ENCODE results near the gene SPAG9.
A peak's percentile ranks its signal among the peaks of the same experiment; 100 is the strongest.

Gene SPAG9

DNA sequence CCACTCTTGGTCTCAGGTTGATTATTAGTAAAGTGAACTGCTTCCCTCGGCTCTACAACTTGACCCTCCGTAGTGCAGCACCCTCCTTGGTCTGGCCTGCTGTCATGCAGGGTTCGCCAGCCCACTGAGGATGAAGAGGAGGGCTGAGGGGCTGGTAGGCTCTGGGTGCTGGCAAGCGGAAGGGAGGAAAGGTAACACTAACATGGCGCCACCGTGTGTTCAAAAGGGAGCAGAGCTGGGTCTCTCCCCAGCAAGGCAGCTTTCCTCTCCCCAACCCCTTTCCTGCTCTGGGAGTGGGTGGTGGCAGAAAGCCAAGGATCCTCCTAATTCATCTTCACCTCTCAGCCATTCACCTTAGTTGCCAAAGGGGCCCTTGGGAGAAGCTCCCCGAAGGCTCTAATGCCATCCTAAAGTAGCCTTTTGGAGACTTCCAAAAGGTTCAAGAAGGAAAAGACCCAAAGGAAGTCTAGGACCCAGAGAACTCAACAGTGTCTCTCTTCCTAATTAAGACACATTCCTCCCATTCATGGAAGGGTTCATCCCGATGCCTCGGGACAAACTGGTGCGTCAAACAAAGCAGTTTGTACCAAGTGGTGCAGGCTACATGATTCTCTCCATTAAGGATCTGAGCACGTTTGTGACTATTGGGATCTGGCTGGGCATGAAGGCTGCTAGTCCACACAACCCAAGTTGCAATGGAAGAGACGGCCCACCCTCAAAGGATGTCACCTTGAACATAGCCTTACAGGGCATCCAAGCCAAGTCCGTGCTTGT, 163.7 kb downstream of the SPAG9 start:
- no peak overlapping the region for H3K9ac ChIP-seq (ENCODE audit: low read depth in 1 of 2, low read length in 2 of 2)
- H3K4me1 ChIP-seq (ENCODE audit: control insufficient read depth in 1 of 2, insufficient read depth in 2 of 2, low read length in 2 of 2) = peaks cover 16 to 30% of the 10 kb centered on the region in 2 donors
- H3K27me3 ChIP-seq (ENCODE audit: control insufficient read depth in 1 of 2, insufficient read depth in 2 of 2, low read length in 2 of 2) = no peaks in the 10 kb centered on the region
- H3K4me3 ChIP-seq (ENCODE audit: low read depth in 1 of 2, low read length in 2 of 2) = no peak overlapping the region
- no peak overlapping the region for H3K27ac ChIP-seq (ENCODE audit: low read depth, low read length)
- peaks cover 2 to 9% of the 10 kb centered on the region in 2 donors for H3K36me3 ChIP-seq (ENCODE audit: control insufficient read depth in 1 of 2, insufficient read depth in 2 of 2, low read length in 2 of 2)
- no peaks in the 10 kb centered on the region for H3K9me3 ChIP-seq (ENCODE audit: control insufficient read depth in 1 of 2, low read length in 2 of 2)

GRCh38 chr17:50956409-50956749, 164.3 kb downstream of the SPAG9 start:
- peaks cover 0 to 5% of the 10 kb centered on the region in 2 donors for H3K36me3 ChIP-seq (ENCODE audit: control insufficient read depth in 1 of 2, insufficient read depth in 2 of 2, low read length in 2 of 2)
- H3K27me3 ChIP-seq (ENCODE audit: control insufficient read depth in 1 of 2, insufficient read depth in 2 of 2, low read length in 2 of 2) = no peaks in the 10 kb centered on the region
- H3K9ac ChIP-seq (ENCODE audit: low read depth in 1 of 2, low read length in 2 of 2) = no peak overlapping the region
- H3K27ac ChIP-seq (ENCODE audit: low read depth, low read length) = no peak overlapping the region
- no peaks in the 10 kb centered on the region for H3K9me3 ChIP-seq (ENCODE audit: control insufficient read depth in 1 of 2, low read length in 2 of 2)
- no peak overlapping the region for H3K4me3 ChIP-seq (ENCODE audit: low read depth in 1 of 2, low read length in 2 of 2)
- peaks cover 18 to 33% of the 10 kb centered on the region in 2 donors for H3K4me1 ChIP-seq (ENCODE audit: control insufficient read depth in 1 of 2, insufficient read depth in 2 of 2, low read length in 2 of 2)

GRCh38 chr17:50955667-50956120, 165.0 kb downstream of the SPAG9 start:
- Histone ChIP-seq H3K27ac (ENCODE audit: low read depth, low read length) (peak overlapping the region; percentile 5), H3K4me1 (ENCODE audit: control insufficient read depth in 1 of 2, insufficient read depth in 2 of 2, low read length in 2 of 2) (peaks cover 21 to 36% of the 10 kb centered on the region in 2 donors), H3K27me3 (ENCODE audit: control insufficient read depth in 1 of 2, insufficient read depth in 2 of 2, low read length in 2 of 2) (no peaks in the 10 kb centered on the region), H3K36me3 (ENCODE audit: control insufficient read depth in 1 of 2, insufficient read depth in 2 of 2, low read length in 2 of 2) (peaks cover 0 to 5% of the 10 kb centered on the region in 2 donors), H3K9me3 (ENCODE audit: control insufficient read depth in 1 of 2, low read length in 2 of 2) (no peaks in the 10 kb centered on the region), H3K4me3 (ENCODE audit: low read depth in 1 of 2, low read length in 2 of 2) (no peak overlapping the region), H3K9ac (ENCODE audit: low read depth in 1 of 2, low read length in 2 of 2) (no peak overlapping the region)

GRCh38 chr17:50955160-50955559, 165.5 kb downstream of the SPAG9 start:
- peaks cover 0 to 5% of the 10 kb centered on the region in 2 donors for H3K36me3 ChIP-seq (ENCODE audit: control insufficient read depth in 1 of 2, insufficient read depth in 2 of 2, low read length in 2 of 2)
- H3K4me3 ChIP-seq (ENCODE audit: low read depth in 1 of 2, low read length in 2 of 2) = no peak overlapping the region
- no peak overlapping the region for H3K9ac ChIP-seq (ENCODE audit: low read depth in 1 of 2, low read length in 2 of 2)
- no peaks in the 10 kb centered on the region for H3K9me3 ChIP-seq (ENCODE audit: control insufficient read depth in 1 of 2, low read length in 2 of 2)
- peaks cover 27 to 41% of the 10 kb centered on the region in 2 donors for H3K4me1 ChIP-seq (ENCODE audit: control insufficient read depth in 1 of 2, insufficient read depth in 2 of 2, low read length in 2 of 2)
- H3K27me3 ChIP-seq (ENCODE audit: control insufficient read depth in 1 of 2, insufficient read depth in 2 of 2, low read length in 2 of 2) = no peaks in the 10 kb centered on the region
- H3K27ac ChIP-seq (ENCODE audit: low read depth, low read length) = peak overlapping the region; percentile 5

DNA sequence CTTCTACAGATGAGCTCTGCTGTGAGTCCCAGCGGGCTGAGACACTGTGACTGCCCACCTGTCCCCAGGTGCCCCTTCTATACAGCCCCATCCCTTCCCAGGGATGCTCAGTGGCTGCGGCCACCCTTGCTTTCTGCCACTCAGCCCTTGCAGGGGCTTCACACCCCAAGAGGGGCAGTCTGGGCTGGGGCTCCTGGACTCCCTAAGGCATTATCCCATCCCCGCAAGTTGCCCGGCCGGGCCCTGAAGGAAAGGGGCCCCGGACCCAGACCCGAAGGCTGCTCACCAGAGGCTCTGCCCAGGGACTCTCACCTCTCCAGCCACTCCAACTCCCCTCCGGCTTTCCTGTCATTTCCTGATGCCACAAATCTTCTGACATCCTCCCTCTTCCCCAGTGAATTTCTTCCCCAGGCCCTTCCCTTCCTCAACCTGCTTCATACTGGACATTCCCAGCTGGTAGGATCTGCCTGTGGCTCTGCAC, 166.0 kb downstream of the SPAG9 start:
- Histone ChIP-seq H3K27ac (ENCODE audit: low read depth, low read length) (no peak overlapping the region), H3K36me3 (ENCODE audit: control insufficient read depth in 1 of 2, insufficient read depth in 2 of 2, low read length in 2 of 2) (peaks cover 0 to 5% of the 10 kb centered on the region in 2 donors), H3K27me3 (ENCODE audit: control insufficient read depth in 1 of 2, insufficient read depth in 2 of 2, low read length in 2 of 2) (no peaks in the 10 kb centered on the region), H3K9ac (ENCODE audit: low read depth in 1 of 2, low read length in 2 of 2) (no peak overlapping the region), H3K9me3 (ENCODE audit: control insufficient read depth in 1 of 2, low read length in 2 of 2) (no peaks in the 10 kb centered on the region), H3K4me3 (ENCODE audit: low read depth in 1 of 2, low read length in 2 of 2) (no peak overlapping the region), H3K4me1 (ENCODE audit: control insufficient read depth in 1 of 2, insufficient read depth in 2 of 2, low read length in 2 of 2) (peaks cover 32 to 46% of the 10 kb centered on the region in 2 donors)

GRCh38 chr17:50953831-50954601, 166.7 kb downstream of the SPAG9 start:
- Histone ChIP-seq H3K36me3 (ENCODE audit: control insufficient read depth in 1 of 2, insufficient read depth in 2 of 2, low read length in 2 of 2) (no peaks in the 10 kb centered on the region), H3K4me1 (ENCODE audit: control insufficient read depth in 1 of 2, insufficient read depth in 2 of 2, low read length in 2 of 2) (peaks cover 38 to 53% of the 10 kb centered on the region in 2 donors), H3K27ac (ENCODE audit: low read depth, low read length) (peak overlapping the region; percentile 17), H3K4me3 (ENCODE audit: low read depth in 1 of 2, low read length in 2 of 2) (no peak overlapping the region), H3K9ac (ENCODE audit: low read depth in 1 of 2, low read length in 2 of 2) (no peak overlapping the region), H3K27me3 (ENCODE audit: control insufficient read depth in 1 of 2, insufficient read depth in 2 of 2, low read length in 2 of 2) (no peaks in the 10 kb centered on the region), H3K9me3 (ENCODE audit: control insufficient read depth in 1 of 2, low read length in 2 of 2) (no peaks in the 10 kb centered on the region)

- Histone ChIP-seq H3K9me3 (ENCODE audit: control insufficient read depth in 1 of 2, low read length in 2 of 2) (no peaks in the 10 kb centered on the region), H3K27ac (ENCODE audit: low read depth, low read length) (peak overlapping the region; percentile 17), H3K36me3 (ENCODE audit: control insufficient read depth in 1 of 2, insufficient read depth in 2 of 2, low read length in 2 of 2) (no peaks in the 10 kb centered on the region), H3K9ac (ENCODE audit: low read depth in 1 of 2, low read length in 2 of 2) (no peak overlapping the region), H3K4me3 (ENCODE audit: low read depth in 1 of 2, low read length in 2 of 2) (no peak overlapping the region), H3K27me3 (ENCODE audit: control insufficient read depth in 1 of 2, insufficient read depth in 2 of 2, low read length in 2 of 2) (no peaks in the 10 kb centered on the region), H3K4me1 (ENCODE audit: control insufficient read depth in 1 of 2, insufficient read depth in 2 of 2, low read length in 2 of 2) (peaks cover 44 to 58% of the 10 kb centered on the region in 2 donors)
These were observed 167.2 kb downstream of the SPAG9 start for GRCh38 chr17:50953518-50953830.

- H3K4me3 ChIP-seq (ENCODE audit: low read depth in 1 of 2, low read length in 2 of 2) = no peak overlapping the region
- no peak overlapping the region for H3K27ac ChIP-seq (ENCODE audit: low read depth, low read length)
- no peaks in the 10 kb centered on the region for H3K36me3 ChIP-seq (ENCODE audit: control insufficient read depth in 1 of 2, insufficient read depth in 2 of 2, low read length in 2 of 2)
- H3K27me3 ChIP-seq (ENCODE audit: control insufficient read depth in 1 of 2, insufficient read depth in 2 of 2, low read length in 2 of 2) = no peaks in the 10 kb centered on the region
- H3K9ac ChIP-seq (ENCODE audit: low read depth in 1 of 2, low read length in 2 of 2) = no peak overlapping the region
- H3K9me3 ChIP-seq (ENCODE audit: control insufficient read depth in 1 of 2, low read length in 2 of 2) = no peaks in the 10 kb centered on the region
- H3K4me1 ChIP-seq (ENCODE audit: control insufficient read depth in 1 of 2, insufficient read depth in 2 of 2, low read length in 2 of 2) = peaks cover 49 to 63% of the 10 kb centered on the region in 2 donors
These were observed 167.8 kb downstream of the SPAG9 start for GRCh38 chr17:50952889-50953288.

- Histone ChIP-seq H3K9ac (ENCODE audit: low read depth in 1 of 2, low read length in 2 of 2) (peak overlapping the region in 1 of 2 donors; percentile 51), H3K27me3 (ENCODE audit: control insufficient read depth in 1 of 2, insufficient read depth in 2 of 2, low read length in 2 of 2) (no peaks in the 10 kb centered on the region), H3K27ac (ENCODE audit: low read depth, low read length) (no peak overlapping the region), H3K4me3 (ENCODE audit: low read depth in 1 of 2, low read length in 2 of 2) (no peak overlapping the region), H3K9me3 (ENCODE audit: control insufficient read depth in 1 of 2, low read length in 2 of 2) (no peaks in the 10 kb centered on the region), H3K36me3 (ENCODE audit: control insufficient read depth in 1 of 2, insufficient read depth in 2 of 2, low read length in 2 of 2) (no peaks in the 10 kb centered on the region), H3K4me1 (ENCODE audit: control insufficient read depth in 1 of 2, insufficient read depth in 2 of 2, low read length in 2 of 2) (peaks cover 55 to 72% of the 10 kb centered on the region in 2 donors)
These were observed 168.7 kb downstream of the SPAG9 start for GRCh38 chr17:50952013-50952412.

All from duodenal mucosa (tissue), 2 donors.